Lung (tissue), 12 donors: ENCODE data around the gene MVB12B. TPM values are rescaled to one million over a fixed set of nuclear protein-coding genes. Genes with fewer than 3 reads are reported as not detected.

Source experiments
- ATAC-seq: fragments of 200-7000 bp; cut with Tn5 transposase; one replicate; pipeline ENCODE4 v1.9.1; 2020; ENCODE audit warnings: moderate number of reproducible peaks; ENCODE audit not compliant: insufficient read depth, low FRiP score
- DNase-seq, 3 donors: peaks; one replicate each; pipeline ENCODE4 v3.0.0-alpha.2; 2013 to 2017
- H3K27ac ChIP-seq, 2 donors: one replicate each; pipeline ENCODE4 v1.5.1; 2013; ENCODE audit warnings: mild to moderate bottlenecking in 2 of 2, moderate library complexity in 2 of 2, control low read depth in 1 of 2, inconsistent platforms in 1 of 2, low read depth in 1 of 2, low read length in 1 of 2
- H3K27me3 ChIP-seq, 3 donors: one replicate each; pipeline ENCODE4 v1.5.1; 2013; ENCODE audit warnings: low read length in 2 of 3; ENCODE audit not compliant: control insufficient read depth in 3 of 3, insufficient read depth in 3 of 3
- H3K36me3 ChIP-seq, 4 donors: one replicate each; pipeline ENCODE4 v1.5.1; 2013; ENCODE audit warnings: low read length in 4 of 4, mild to moderate bottlenecking in 1 of 4, moderate library complexity in 1 of 4; ENCODE audit not compliant: control insufficient read depth in 4 of 4, insufficient read depth in 4 of 4
- H3K4me1 ChIP-seq, 5 donors: one replicate each; pipeline ENCODE4 v1.5.1; 2013; ENCODE audit warnings: low read length in 5 of 5, mild to moderate bottlenecking in 2 of 5, moderate library complexity in 1 of 5; ENCODE audit not compliant: control insufficient read depth in 5 of 5, insufficient read depth in 5 of 5
- H3K4me3 ChIP-seq: one replicate; pipeline ENCODE4 v1.5.1; 2013; ENCODE audit warnings: mild to moderate bottlenecking, control low read depth, moderate library complexity
- H3K9ac ChIP-seq, 2 donors: one replicate each; pipeline ENCODE4 v1.5.1; 2013; ENCODE audit warnings: low read length in 2 of 2, control low read depth in 1 of 2; ENCODE audit not compliant: insufficient read depth in 1 of 2
- H3K9me3 ChIP-seq, 4 donors: one replicate each; pipeline ENCODE4 v1.5.1; 2013; ENCODE audit warnings: low read length in 3 of 4, mild to moderate bottlenecking in 1 of 4, moderate library complexity in 1 of 4; ENCODE audit not compliant: control insufficient read depth in 4 of 4, insufficient read depth in 3 of 4
- WGBS, 2 donors: extraction: QIAGEN DNeasy Blood & Tissue Kit; methylation state at CpG; one replicate each; pipeline ENCODE4 v1.1.7; 2013; 5-methylcytosine and 5-hydroxymethylcytosine counted together
- polyA plus RNA-seq, 2 donors: library from polyadenylated mRNA; stranded (reverse); fragments of 200-250 nt; gene quantifications; one replicate each; pipeline ENCODE4 v1.2.1, GENCODE V29; 2013
- total RNA-seq, 2 donors: library from RNA; depleted of rRNA in 1 of 2; stranded (reverse); fragments of >200 nt in 1 of 2; gene quantifications; one replicate each; pipeline ENCODE4 v1.2.1, GENCODE V29; 2014 to 2021
- TF ChIP-seq, protein P1 (sequence below): IDR thresholded peaks from 2 replicates; pipeline ENCODE4 v1.5.1; 2012; ENCODE audit warnings: mild to moderate bottlenecking; ENCODE audit errors: control extremely low read depth, extremely low read depth
- donor health status: control.
- donor health status: control.
- donor health status: Bipolar disorder and iron deficiency.
- donor health status: healthy.
- donor health status: DM: yes; HTN: yes; CAD: no.

The MVB12B gene
- total and polyA plus RNA-seq, 4 donors: 9.5 to 33.6 (median 16.5) TPM

DNA sequence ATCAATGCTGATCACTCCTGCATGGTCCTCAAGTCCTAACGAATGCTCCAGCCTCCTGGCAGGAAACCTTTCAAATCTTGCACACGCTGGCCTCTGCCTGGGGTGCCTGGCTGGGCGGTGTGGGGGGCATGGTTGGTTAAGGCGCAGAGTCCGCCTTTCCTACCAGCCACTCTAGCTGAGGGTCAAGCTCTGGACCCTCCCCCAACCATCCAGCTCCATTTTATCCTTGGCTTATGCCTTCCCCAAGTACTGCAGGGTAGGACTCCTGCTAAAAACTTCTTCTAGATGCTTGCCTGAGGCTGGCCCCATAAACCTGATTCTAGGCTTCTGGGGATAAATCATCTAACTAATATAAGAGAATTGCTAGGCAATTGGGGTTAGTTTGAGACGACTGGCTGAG, 808 bp upstream of the MVB12B start:
- 78 to 80% methylated on average over 6 of the region's 6 CpGs for WGBS, 2 donors
- H3K36me3 ChIP-seq: no peaks in the 10 kb centered on the region
- H3K9ac ChIP-seq: peak overlapping the region; percentile 73 to 80
- ATAC-seq (no peak), DNase-seq (no peak)
- peaks cover 0 to 15% (median 8%) of the 10 kb centered on the region in 5 donors for H3K4me1 ChIP-seq
- H3K27ac ChIP-seq: no peak overlapping the region
- TF ChIP-seq, protein P1, sequence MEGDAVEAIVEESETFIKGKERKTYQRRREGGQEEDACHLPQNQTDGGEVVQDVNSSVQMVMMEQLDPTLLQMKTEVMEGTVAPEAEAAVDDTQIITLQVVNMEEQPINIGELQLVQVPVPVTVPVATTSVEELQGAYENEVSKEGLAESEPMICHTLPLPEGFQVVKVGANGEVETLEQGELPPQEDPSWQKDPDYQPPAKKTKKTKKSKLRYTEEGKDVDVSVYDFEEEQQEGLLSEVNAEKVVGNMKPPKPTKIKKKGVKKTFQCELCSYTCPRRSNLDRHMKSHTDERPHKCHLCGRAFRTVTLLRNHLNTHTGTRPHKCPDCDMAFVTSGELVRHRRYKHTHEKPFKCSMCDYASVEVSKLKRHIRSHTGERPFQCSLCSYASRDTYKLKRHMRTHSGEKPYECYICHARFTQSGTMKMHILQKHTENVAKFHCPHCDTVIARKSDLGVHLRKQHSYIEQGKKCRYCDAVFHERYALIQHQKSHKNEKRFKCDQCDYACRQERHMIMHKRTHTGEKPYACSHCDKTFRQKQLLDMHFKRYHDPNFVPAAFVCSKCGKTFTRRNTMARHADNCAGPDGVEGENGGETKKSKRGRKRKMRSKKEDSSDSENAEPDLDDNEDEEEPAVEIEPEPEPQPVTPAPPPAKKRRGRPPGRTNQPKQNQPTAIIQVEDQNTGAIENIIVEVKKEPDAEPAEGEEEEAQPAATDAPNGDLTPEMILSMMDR: no peak
- no peaks in the 10 kb centered on the region for H3K27me3 ChIP-seq
- peaks cover 0 to 3% (median 0%) of the 10 kb centered on the region in 4 donors for H3K9me3 ChIP-seq
- no peak overlapping the region for H3K4me3 ChIP-seq

DNA sequence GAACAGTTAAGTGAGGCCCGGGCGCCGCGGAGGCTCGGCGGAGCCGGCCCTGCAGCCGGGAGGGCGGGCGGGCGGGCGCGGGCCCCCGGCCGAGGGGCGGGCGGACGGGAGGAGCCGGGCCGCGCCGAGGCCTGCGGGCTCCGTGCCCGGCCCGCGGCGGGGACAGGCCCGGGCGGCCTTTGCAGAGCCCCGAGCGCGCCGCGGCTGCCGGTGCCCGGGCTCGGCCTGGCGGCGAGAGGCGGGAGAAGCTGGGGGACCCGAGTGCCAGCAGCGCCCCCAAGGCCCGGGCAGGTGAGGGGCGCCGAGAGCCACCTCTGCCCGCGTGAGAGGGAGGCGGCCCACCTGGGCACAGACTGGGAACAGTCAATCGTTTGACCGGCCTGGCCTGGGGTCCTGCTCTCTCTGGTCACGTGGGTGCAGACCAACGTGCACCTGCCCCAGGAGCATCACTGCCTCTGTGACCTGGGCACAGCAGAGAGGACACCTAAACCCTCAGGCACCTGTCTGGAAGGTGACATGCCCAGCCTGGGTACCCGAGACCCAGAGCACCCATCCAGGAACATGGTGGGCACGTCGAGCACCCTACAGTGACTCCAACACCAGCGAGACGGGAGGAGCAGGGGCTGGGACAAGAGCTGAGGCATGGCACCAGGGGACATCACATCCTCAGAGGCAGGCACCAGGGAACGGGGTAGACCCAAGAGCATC, 531 bp downstream of the MVB12B start:
- Histone ChIP-seq H3K9me3 (peaks cover 0 to 3% (median 0%) of the 10 kb centered on the region in 4 donors), H3K4me3 (peak overlapping the region; percentile 73), H3K9ac (peak overlapping the region; percentile 72 to 81), H3K27me3 (no peaks in the 10 kb centered on the region), H3K4me1 (peaks cover 0 to 17% (median 8%) of the 10 kb centered on the region in 5 donors), H3K27ac (peak overlapping the region; percentile 58 to 83), H3K36me3 (no peaks in the 10 kb centered on the region)
- DNase-seq: peak in 2 of 3 donors; percentile 23 to 51
- TF ChIP-seq, protein P1: no peak
- WGBS, 2 donors: 3 to 9% methylated on average over 29 to 59 of the region's 59 CpGs
- ATAC-seq: peak; percentile 42

DNA sequence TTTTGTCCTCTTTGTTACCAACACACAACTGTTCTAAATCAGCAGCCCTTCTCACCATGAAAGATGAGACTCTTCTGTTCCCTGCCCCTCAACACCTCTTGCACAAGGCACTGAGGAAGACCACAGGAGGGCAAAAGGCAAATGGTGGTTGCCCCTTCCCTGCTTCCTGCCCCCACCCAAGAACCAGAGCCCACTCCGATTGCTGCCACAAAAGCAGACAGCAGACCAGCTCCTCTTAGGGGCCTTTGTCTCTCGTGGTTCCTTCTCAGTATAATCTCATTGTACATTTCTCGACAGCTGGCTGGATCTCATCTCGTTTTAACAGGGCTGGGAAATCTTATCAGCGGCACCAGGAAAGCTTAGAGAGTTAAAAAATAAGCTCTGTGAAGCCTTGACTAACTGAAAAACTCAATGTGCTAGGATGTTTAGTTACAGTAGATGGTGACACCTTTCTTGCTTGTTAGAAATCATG, 1.1 kb downstream of the MVB12B start:
- Histone ChIP-seq H3K27ac (peak overlapping the region in 1 of 2 donors; percentile 73), H3K9me3 (peaks cover 0 to 3% (median 0%) of the 10 kb centered on the region in 4 donors), H3K36me3 (no peaks in the 10 kb centered on the region), H3K4me1 (peaks cover 0 to 19% (median 8%) of the 10 kb centered on the region in 5 donors), H3K4me3 (no peak overlapping the region), H3K9ac (peak overlapping the region in 1 of 2 donors; percentile 34), H3K27me3 (no peaks in the 10 kb centered on the region)
- TF ChIP-seq, protein P1: no peak
- peak in 2 of 3 donors; percentile 44 to 50 for DNase-seq
- no peak for ATAC-seq
- WGBS, 2 donors: 20 to 41% methylated on average over 5 of the region's 5 CpGs
